HepG2 (cell line): ENCODE results near the gene PROX2. TPM values are rescaled to one million over a fixed set of nuclear protein-coding genes. Genes with fewer than 3 reads are reported as not detected.
A peak's percentile ranks its signal among the peaks of the same experiment; 100 is the strongest.

Experiments used
- ATF7 ChIP-seq, 2 experiments: fragments of 450-650 bp in 1 of 2; sonication (generic) in 1 of 2; formaldehyde crosslinking in 1 of 2; IDR thresholded peaks; 2 replicates each; pipeline versions ENCODE4 v1.4.0 to v1.6.1; 2016 to 2020; ENCODE audit warnings: antibody characterized with exemption in 1 of 2, mild to moderate bottlenecking in 1 of 2, missing genetic modification reagents in 1 of 2
- CCDC6 ChIP-seq: sonication (generic); formaldehyde crosslinking; IDR thresholded peaks from 2 replicates; pipeline ENCODE4 v1.8.1; 2022; ENCODE audit warnings: mild to moderate bottlenecking, missing genetic modification reagents, moderate library complexity
- ELF3 ChIP-seq: IDR thresholded peaks from 2 replicates; pipeline ENCODE4 v1.6.1; 2016; ENCODE audit warnings: missing genetic modification reagents, missing compliant biosample characterization
- GFI1 ChIP-seq: sonication (generic); formaldehyde crosslinking; IDR thresholded peaks from 2 replicates; pipeline ENCODE4 v1.5.0; 2020; ENCODE audit warnings: missing genetic modification reagents, mild to moderate bottlenecking, borderline replicate concordance
- HDAC1 ChIP-seq: sonication (generic); formaldehyde crosslinking; IDR thresholded peaks from 2 replicates; pipeline ENCODE4 v1.5.1; 2020; ENCODE audit warnings: mild to moderate bottlenecking, missing genetic modification reagents
- HNRNPL ChIP-seq: fragments of 200-400 bp; formaldehyde crosslinking; IDR thresholded peaks from 2 replicates; pipeline ENCODE4 v1.6.1; 2017; ENCODE audit warnings: mild to moderate bottlenecking, low read depth, low read length
- KAT7 ChIP-seq: IDR thresholded peaks from 2 replicates; pipeline ENCODE4 v1.6.1; 2018; ENCODE audit warnings: borderline replicate concordance, missing compliant biosample characterization
- KDM3A ChIP-seq: IDR thresholded peaks from 2 replicates; pipeline ENCODE4 v1.6.1; 2018; ENCODE audit warnings: low read depth, missing compliant biosample characterization
- KLF13 ChIP-seq: sonication (generic); formaldehyde crosslinking; IDR thresholded peaks from 2 replicates; pipeline ENCODE4 v1.4.0; 2020; ENCODE audit warnings: mild to moderate bottlenecking, missing genetic modification reagents
- MTF2 ChIP-seq: sonication (generic); formaldehyde crosslinking; IDR thresholded peaks from 2 replicates; pipeline ENCODE4 v1.5.0; 2020; ENCODE audit warnings: missing genetic modification reagents, borderline replicate concordance
- SIN3A ChIP-seq: IDR thresholded peaks from 2 replicates; pipeline ENCODE4 v1.6.1; 2011; ENCODE audit warnings: low read depth, mild to moderate bottlenecking, control low read depth, low read length, borderline replicate concordance
- SRY ChIP-seq: sonication (generic); formaldehyde crosslinking; IDR thresholded peaks from 2 replicates; pipeline ENCODE4 v1.8.0; 2022; ENCODE audit warnings: mild to moderate bottlenecking, missing genetic modification reagents
- THAP11 ChIP-seq: IDR thresholded peaks from 2 replicates; pipeline ENCODE4 v1.6.1; 2016; ENCODE audit warnings: missing biosample characterization, missing genetic modification reagents
- ZNF30 ChIP-seq: sonication (generic); formaldehyde crosslinking; IDR thresholded peaks from 2 replicates; pipeline ENCODE4 v1.5.0; 2020; ENCODE audit warnings: mild to moderate bottlenecking, missing genetic modification reagents
- ZNF34 ChIP-seq: sonication (generic); formaldehyde crosslinking; IDR thresholded peaks from 2 replicates; pipeline ENCODE4 v1.4.0; 2020; ENCODE audit warnings: mild to moderate bottlenecking, missing genetic modification reagents, borderline replicate concordance
- ZNF354B ChIP-seq: sonication (generic); formaldehyde crosslinking; IDR thresholded peaks from 2 replicates; pipeline ENCODE4 v1.8.0; 2022; ENCODE audit warnings: mild to moderate bottlenecking, missing genetic modification reagents
- ZNF468 ChIP-seq: sonication (generic); formaldehyde crosslinking; IDR thresholded peaks from 2 replicates; pipeline ENCODE4 v1.8.0; 2022; ENCODE audit warnings: mild to moderate bottlenecking, moderate library complexity, missing genetic modification reagents
- ZNF501 ChIP-seq: sonication (generic); formaldehyde crosslinking; IDR thresholded peaks from 2 replicates; pipeline ENCODE4 v1.5.1; 2020; ENCODE audit warnings: mild to moderate bottlenecking, moderate library complexity, missing genetic modification reagents
- ZNF746 ChIP-seq: sonication (generic); formaldehyde crosslinking; IDR thresholded peaks from 2 replicates; pipeline ENCODE4 v1.8.0; 2022; ENCODE audit warnings: mild to moderate bottlenecking, missing genetic modification reagents
- ZNF792 ChIP-seq: IDR thresholded peaks from 2 replicates; pipeline ENCODE4 v1.6.1; 2016
- polyA plus RNA-seq, 8 experiments: library from polyadenylated mRNA; depleted of rRNA in 3 of 8; stranded (reverse) in 7 of 8; unstranded in 1 of 8; fragments of >200 nt; fragmentation: Illumina TruSeq in 4 of 8; extraction: Trizol in 4 of 8; gene quantifications; 2 replicates each; pipeline versions ENCODE4 v1.2.1 to v1.2.3, GENCODE V29; 2011 to 2016; ENCODE audit warnings: low read depth in 4 of 8, missing spikeins in 1 of 8, mixed read lengths in 1 of 8; ENCODE audit not compliant: insufficient read depth in 1 of 8
- total RNA-seq, 5 experiments: library from RNA; depleted of rRNA; stranded (reverse); fragments of >200 nt; fragmentation: Illumina TruSeq; extraction: Trizol; gene quantifications; 2 replicates each; pipeline ENCODE4 v1.2.3, GENCODE V29; 2016; ENCODE audit warnings: low read depth in 1 of 5
- TF ChIP-seq, protein P1 (sequence below): sonication (generic); formaldehyde crosslinking; IDR thresholded peaks from 2 replicates; pipeline ENCODE4 v1.5.0; 2020; ENCODE audit warnings: missing genetic modification reagents
- TF ChIP-seq, protein P2 (sequence below): sonication (generic); formaldehyde crosslinking; IDR thresholded peaks from 2 replicates; pipeline ENCODE4 v1.5.0; 2020; ENCODE audit warnings: mild to moderate bottlenecking, missing genetic modification reagents
- TF ChIP-seq, protein P3 (sequence below): fragments of 450-650 bp; IDR thresholded peaks from 2 replicates; pipeline ENCODE4 v1.6.1; 2016
- TF ChIP-seq, protein P4 (sequence below): sonication (generic); formaldehyde crosslinking; IDR thresholded peaks from 2 replicates; pipeline ENCODE4 v1.4.0; 2020; ENCODE audit warnings: missing genetic modification reagents

Gene PROX2
- total and polyA plus RNA-seq, 2 of the 13 experiments (the other 11 are each of a cell fraction or from before 2014, with no cell fraction given): not detected

DNA sequence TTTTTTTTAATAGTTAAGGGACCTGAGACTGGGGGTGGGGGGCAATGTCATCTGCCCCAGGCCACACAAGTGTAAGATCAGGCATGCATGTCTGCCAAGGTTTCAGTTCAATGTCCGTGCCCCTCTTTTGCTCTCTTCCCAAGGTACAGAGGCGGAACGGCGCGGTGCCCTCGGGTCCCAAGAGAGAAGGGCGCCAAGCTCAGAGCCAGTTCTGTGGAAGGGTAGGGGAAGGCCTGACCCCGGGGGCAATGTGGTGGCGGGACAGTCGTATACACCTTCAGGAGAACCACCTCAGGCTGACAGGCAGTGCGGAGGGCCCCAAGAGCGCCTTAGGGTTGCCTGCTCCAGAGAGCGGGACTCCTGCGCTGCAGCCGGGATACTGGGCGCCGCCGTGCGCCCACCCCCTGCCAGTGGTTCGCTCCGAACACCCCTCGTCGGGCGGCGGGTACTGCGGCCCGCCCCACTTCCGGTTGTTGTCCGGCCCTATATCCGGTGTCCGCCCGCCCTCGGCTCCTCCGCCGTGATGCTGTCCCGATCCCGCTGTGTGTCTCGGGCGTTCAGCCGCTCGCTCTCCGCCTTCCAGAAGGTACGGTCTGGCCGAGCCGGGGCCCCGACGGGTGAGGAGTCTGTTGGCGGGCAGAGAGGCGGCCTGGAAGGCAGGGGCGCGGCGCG is 5.6 kb upstream of the PROX2 start, which contains the start of gene DLST (continued):
- TF ChIP-seq, protein P1, sequence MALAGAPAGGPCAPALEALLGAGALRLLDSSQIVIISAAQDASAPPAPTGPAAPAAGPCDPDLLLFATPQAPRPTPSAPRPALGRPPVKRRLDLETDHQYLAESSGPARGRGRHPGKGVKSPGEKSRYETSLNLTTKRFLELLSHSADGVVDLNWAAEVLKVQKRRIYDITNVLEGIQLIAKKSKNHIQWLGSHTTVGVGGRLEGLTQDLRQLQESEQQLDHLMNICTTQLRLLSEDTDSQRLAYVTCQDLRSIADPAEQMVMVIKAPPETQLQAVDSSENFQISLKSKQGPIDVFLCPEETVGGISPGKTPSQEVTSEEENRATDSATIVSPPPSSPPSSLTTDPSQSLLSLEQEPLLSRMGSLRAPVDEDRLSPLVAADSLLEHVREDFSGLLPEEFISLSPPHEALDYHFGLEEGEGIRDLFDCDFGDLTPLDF (CRISPR knock-in tag): no peak
- TF ChIP-seq, protein P2, sequence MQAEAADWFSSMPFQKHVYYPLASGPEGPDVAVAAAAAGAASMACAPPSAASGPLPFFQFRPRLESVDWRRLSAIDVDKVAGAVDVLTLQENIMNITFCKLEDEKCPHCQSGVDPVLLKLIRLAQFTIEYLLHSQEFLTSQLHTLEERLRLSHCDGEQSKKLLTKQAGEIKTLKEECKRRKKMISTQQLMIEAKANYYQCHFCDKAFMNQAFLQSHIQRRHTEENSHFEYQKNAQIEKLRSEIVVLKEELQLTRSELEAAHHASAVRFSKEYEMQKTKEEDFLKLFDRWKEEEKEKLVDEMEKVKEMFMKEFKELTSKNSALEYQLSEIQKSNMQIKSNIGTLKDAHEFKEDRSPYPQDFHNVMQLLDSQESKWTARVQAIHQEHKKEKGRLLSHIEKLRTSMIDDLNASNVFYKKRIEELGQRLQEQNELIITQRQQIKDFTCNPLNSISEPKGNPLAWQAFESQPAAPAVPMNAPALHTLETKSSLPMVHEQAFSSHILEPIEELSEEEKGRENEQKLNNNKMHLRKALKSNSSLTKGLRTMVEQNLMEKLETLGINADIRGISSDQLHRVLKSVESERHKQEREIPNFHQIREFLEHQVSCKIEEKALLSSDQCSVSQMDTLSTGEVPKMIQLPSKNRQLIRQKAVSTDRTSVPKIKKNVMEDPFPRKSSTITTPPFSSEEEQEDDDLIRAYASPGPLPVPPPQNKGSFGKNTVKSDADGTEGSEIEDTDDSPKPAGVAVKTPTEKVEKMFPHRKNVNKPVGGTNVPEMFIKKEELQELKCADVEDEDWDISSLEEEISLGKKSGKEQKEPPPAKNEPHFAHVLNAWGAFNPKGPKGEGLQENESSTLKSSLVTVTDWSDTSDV (CRISPR knock-in tag): 0 out of 2 replicates have a peak, but pooled peaks have one; percentile 31
- peak; percentile 65 for TF ChIP-seq ATF7 (IDR thresholded peaks at IDR 0.05)
- TF ChIP-seq ATF7 (CRISPR knock-in tag; IDR thresholded peaks at IDR 0.05): no peak
- TF ChIP-seq ZNF746: peak; percentile 88
- peak; percentile 20; the same call in 1 of the 2 replicates for TF ChIP-seq GFI1 (CRISPR knock-in tag)
- peak; percentile 88 for TF ChIP-seq THAP11 (CRISPR knock-in tag)
- 0 out of 2 replicates have a peak, but pooled peaks have one; percentile 18 for TF ChIP-seq ZNF792
- TF ChIP-seq ZNF34: 0 out of 2 replicates have a peak, but pooled peaks have one; percentile 43
- TF ChIP-seq HNRNPL: peak; percentile 60
- TF ChIP-seq, protein P3, sequence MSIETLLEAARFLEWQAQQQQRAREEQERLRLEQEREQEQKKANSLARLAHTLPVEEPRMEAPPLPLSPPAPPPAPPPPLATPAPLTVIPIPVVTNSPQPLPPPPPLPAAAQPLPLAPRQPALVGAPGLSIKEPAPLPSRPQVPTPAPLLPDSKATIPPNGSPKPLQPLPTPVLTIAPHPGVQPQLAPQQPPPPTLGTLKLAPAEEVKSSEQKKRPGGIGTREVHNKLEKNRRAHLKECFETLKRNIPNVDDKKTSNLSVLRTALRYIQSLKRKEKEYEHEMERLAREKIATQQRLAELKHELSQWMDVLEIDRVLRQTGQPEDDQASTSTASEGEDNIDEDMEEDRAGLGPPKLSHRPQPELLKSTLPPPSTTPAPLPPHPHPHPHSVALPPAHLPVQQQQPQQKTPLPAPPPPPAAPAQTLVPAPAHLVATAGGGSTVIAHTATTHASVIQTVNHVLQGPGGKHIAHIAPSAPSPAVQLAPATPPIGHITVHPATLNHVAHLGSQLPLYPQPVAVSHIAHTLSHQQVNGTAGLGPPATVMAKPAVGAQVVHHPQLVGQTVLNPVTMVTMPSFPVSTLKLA: 0 out of 2 replicates have a peak, but pooled peaks have one; percentile 10
- TF ChIP-seq, protein P4, sequence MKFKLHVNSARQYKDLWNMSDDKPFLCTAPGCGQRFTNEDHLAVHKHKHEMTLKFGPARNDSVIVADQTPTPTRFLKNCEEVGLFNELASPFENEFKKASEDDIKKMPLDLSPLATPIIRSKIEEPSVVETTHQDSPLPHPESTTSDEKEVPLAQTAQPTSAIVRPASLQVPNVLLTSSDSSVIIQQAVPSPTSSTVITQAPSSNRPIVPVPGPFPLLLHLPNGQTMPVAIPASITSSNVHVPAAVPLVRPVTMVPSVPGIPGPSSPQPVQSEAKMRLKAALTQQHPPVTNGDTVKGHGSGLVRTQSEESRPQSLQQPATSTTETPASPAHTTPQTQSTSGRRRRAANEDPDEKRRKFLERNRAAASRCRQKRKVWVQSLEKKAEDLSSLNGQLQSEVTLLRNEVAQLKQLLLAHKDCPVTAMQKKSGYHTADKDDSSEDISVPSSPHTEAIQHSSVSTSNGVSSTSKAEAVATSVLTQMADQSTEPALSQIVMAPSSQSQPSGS (CRISPR knock-in tag): 0 out of 2 replicates have a peak, but pooled peaks have one; percentile 17
- TF ChIP-seq ZNF354B: no peak
- peak; percentile 58; the same call in 1 of the 2 replicates for TF ChIP-seq SIN3A
- TF ChIP-seq SRY: no peak
- TF ChIP-seq KAT7 (CRISPR knock-in tag): peak; percentile 90; the same call in 1 of the 2 replicates
- peak; percentile 71 for TF ChIP-seq HDAC1
- 0 out of 2 replicates have a peak, but pooled peaks have one; percentile 49 for TF ChIP-seq KLF13 (CRISPR knock-in tag)
- TF ChIP-seq ZNF468 (CRISPR knock-in tag): peak; percentile 94; the same call in 1 of the 2 replicates
- peak; percentile 43; the same call in 1 of the 2 replicates for TF ChIP-seq CCDC6 (CRISPR knock-in tag)
- peak; percentile 74; the same call in 1 of the 2 replicates for TF ChIP-seq ZNF501 (CRISPR knock-in tag)
- TF ChIP-seq MTF2 (CRISPR knock-in tag): peak; percentile 73; the same call in 1 of the 2 replicates
- TF ChIP-seq ELF3 (CRISPR knock-in tag): peak; percentile 63; the same call in 1 of the 2 replicates
- peak; percentile 74; the same call in 1 of the 2 replicates for TF ChIP-seq ZNF30 (CRISPR knock-in tag)
- TF ChIP-seq KDM3A: peak; percentile 51; the same call in 1 of the 2 replicates
